Stimulated activated naive CD8-positive, alpha-beta T cell treated with anti-CD3 and anti-CD28 coated beads, Interleukin-15, Interleukin-2, amounts not matched to agents 100 U/mL and 50 U/mL, for 24 hours (primary cell): Measurements from ENCODE around the gene ERCC6.
A peak's percentile ranks its signal among the peaks of the same experiment; 100 is the strongest.

Experiments
- ATAC-seq: fragments of 150-1000 bp; cut with Tn5 transposase; one replicate; pipeline ENCODE4 v1.10.0; 2021
- DNase-seq: peaks from one replicate; pipeline ENCODE4 v3.0.0; 2021

Gene ERCC6

GRCh38 chr10:49512121-49512809 lies 26.7 kb downstream of the ERCC6 start:
- ATAC-seq, result peak; percentile 73
- DNase-seq, result no peak

GRCh38 chr10:49509771-49510303 lies 29.1 kb downstream of the ERCC6 start:
- DNase-seq, result no peak
- ATAC-seq, result no peak

- no peak for ATAC-seq
- DNase-seq, result no peak
Measured at GRCh38 chr10:49508654-49509053, 30.3 kb downstream of the ERCC6 start.

- ATAC-seq, result peak; percentile 77
- DNase-seq, result no peak
Measured at GRCh38 chr10:49508249-49508648, 30.7 kb downstream of the ERCC6 start.

- DNase-seq (no peak), ATAC-seq (no peak)
Measured at GRCh38 chr10:49505589-49505988, 33.3 kb downstream of the ERCC6 start.

GRCh38 chr10:49505076-49505475 lies 33.8 kb downstream of the ERCC6 start:
- DNase-seq, result no peak
- no peak for ATAC-seq

- no peak for ATAC-seq
Measured at GRCh38 chr10:49504528-49504927, 34.4 kb downstream of the ERCC6 start.

GRCh38 chr10:49502358-49502757 lies 36.6 kb downstream of the ERCC6 start:
- DNase-seq, result no peak
- no peak for ATAC-seq

More at GRCh38 chr10:49504528-49504927, 34.4 kb downstream of the ERCC6 start:
- DNase-seq, result no peak

GRCh38 chr10:49500412-49500811 lies 38.5 kb downstream of the ERCC6 start:
- ATAC-seq, result no peak
- DNase-seq, result no peak

- no peak for ATAC-seq
- DNase-seq, result no peak
Measured at GRCh38 chr10:49499305-49499851, 39.5 kb downstream of the ERCC6 start.

GRCh38 chr10:49498425-49498824 lies 40.5 kb downstream of the ERCC6 start:
- ATAC-seq (no peak), DNase-seq (no peak)

GRCh38 chr10:49497358-49497757 lies 41.6 kb downstream of the ERCC6 start:
- no peak for DNase-seq
- no peak for ATAC-seq

GRCh38 chr10:49488056-49488717 lies 50.7 kb downstream of the ERCC6 start:
- no peak for ATAC-seq
- no peak for DNase-seq

GRCh38 chr10:49486738-49487137 lies 52.2 kb downstream of the ERCC6 start:
- no peak for ATAC-seq
- DNase-seq, result no peak

- DNase-seq (no peak), ATAC-seq (no peak)
Measured at GRCh38 chr10:49486009-49486408, 52.9 kb downstream of the ERCC6 start.

- ATAC-seq, result no peak
- DNase-seq, result no peak
Measured at GRCh38 chr10:49484486-49485235, 54.3 kb downstream of the ERCC6 start.

- ATAC-seq (no peak), DNase-seq (no peak)
Measured at GRCh38 chr10:49478819-49479218, 60.1 kb downstream of the ERCC6 start.

GRCh38 chr10:49474901-49475300 lies 64.0 kb downstream of the ERCC6 start:
- ATAC-seq (no peak), DNase-seq (no peak)

GRCh38 chr10:49471532-49471931 lies 67.4 kb downstream of the ERCC6 start:
- ATAC-seq (no peak), DNase-seq (no peak)

GRCh38 chr10:49465736-49466135 lies 73.2 kb downstream of the ERCC6 start:
- no peak for ATAC-seq
- DNase-seq, result no peak
